ENCODE measurements around the gene XKR8. TPM values are rescaled to one million over a fixed set of nuclear protein-coding genes. Genes with fewer than 3 reads are reported as not detected.

XKR8 gene
- total RNA-seq, 1 experiment from 2014 or later: 17.2 TPM

DNA sequence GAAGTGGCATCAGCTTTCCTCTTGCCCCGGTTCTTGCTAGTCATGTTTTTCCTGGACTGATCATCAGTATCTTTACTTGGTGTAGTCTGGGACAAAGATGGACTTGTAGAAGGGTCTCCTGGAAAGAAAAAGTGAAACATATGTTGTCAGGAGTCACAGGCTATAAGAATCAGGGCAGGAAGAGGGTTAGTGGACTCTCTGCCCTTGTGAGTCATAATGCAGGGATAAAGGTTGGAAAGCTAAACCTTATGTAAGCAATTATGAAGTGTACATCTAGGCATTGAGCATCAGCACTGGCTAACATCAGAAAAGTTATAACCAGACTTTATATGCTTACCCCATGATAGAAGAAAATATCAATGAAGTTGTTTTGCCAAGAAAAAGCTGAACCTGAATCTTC is 51.2 kb downstream of the XKR8 start:
- H2AFZ ChIP-seq (ENCODE audit: low read length): no peak overlapping the region
- no peak overlapping the region for H3K9ac ChIP-seq (ENCODE audit: extremely low read depth, insufficient read length, low read length)
- no peaks in the 10 kb centered on the region for H3K23me2 ChIP-seq (ENCODE audit: insufficient read length, low read depth, low read length, poor library complexity, severe bottlenecking)
- H3K27ac Mint-ChIP-seq: no peak overlapping the region
- H3K27me3 ChIP-seq (ENCODE audit: insufficient read depth, low read length): no peaks in the 10 kb centered on the region
- no peak overlapping the region for H4K91ac ChIP-seq (ENCODE audit: insufficient read length, low read depth, low read length)
- no peaks in the 10 kb centered on the region for H3K79me2 ChIP-seq (ENCODE audit: insufficient read depth, low read length)
- H3K56ac ChIP-seq (ENCODE audit: insufficient read length, low read depth, low read length): no peak overlapping the region
- no peak overlapping the region for H2BK12ac ChIP-seq (ENCODE audit: insufficient read length, low read depth, low read length)
- H3K14ac ChIP-seq (ENCODE audit: insufficient read depth, low read length): no peak overlapping the region
- H4K8ac ChIP-seq (replicated peaks; ENCODE audit: insufficient read length, low read depth, low read length): no peak overlapping the region
- WGBS (ENCODE audit: extremely low coverage, insufficient read length, low lambda C conversion rate): no CpG with 5 or more reads among the region's 1 CpG
- no peak overlapping the region for H2BK120ac ChIP-seq (ENCODE audit: low read depth, low read length, poor library complexity, severe bottlenecking)
- H3K4me2 ChIP-seq (ENCODE audit: insufficient read depth, insufficient read length, low read length): no peak overlapping the region
- no peaks in the 10 kb centered on the region for H3K9me3 Mint-ChIP-seq
- H4K5ac ChIP-seq (ENCODE audit: insufficient read length, low read depth, low read length): no peak overlapping the region
- no peak overlapping the region for H2BK20ac ChIP-seq (ENCODE audit: low read depth, low read length, poor library complexity, severe bottlenecking)
- H2BK15ac ChIP-seq (ENCODE audit: low read depth, low read length): no peak overlapping the region
- no peaks in the 10 kb centered on the region for H3K4me1 ChIP-seq (ENCODE audit: insufficient read depth, low read length)
- H4K20me1 ChIP-seq (ENCODE audit: control insufficient read depth, insufficient read depth, insufficient read length): no peaks in the 10 kb centered on the region
- no peak overlapping the region for H2BK5ac ChIP-seq (ENCODE audit: insufficient read length, low read length)
- H3T11ph ChIP-seq (ENCODE audit: low read length): no peak overlapping the region
- peaks cover 10 to 41% (median 29%) of the 10 kb centered on the region in 3 experiments; a peak in 6 of 7 replicates for H3K36me3 Mint-ChIP-seq (ENCODE audit: insufficient read depth in 1 of 3, low read depth in 3 of 3)
- no peak overlapping the region for H3K18ac ChIP-seq (ENCODE audit: insufficient read length, low read depth, low read length)
- H3K23ac ChIP-seq (ENCODE audit: insufficient read length, low read depth, low read length): no peak overlapping the region
- no peak overlapping the region for H3K4me3 Mint-ChIP-seq
- no peaks in the 10 kb centered on the region for H3K27me3 Mint-ChIP-seq (ENCODE audit: low read depth)
- H3K4me1 Mint-ChIP-seq: no peaks in the 10 kb centered on the region
- no peak overlapping the region for H3K4ac ChIP-seq (ENCODE audit: low read depth, low read length)
- H3K79me1 ChIP-seq (ENCODE audit: insufficient read depth, low read depth, low read length, poor library complexity, severe bottlenecking): no peaks in the 10 kb centered on the region
- no peaks in the 10 kb centered on the region for H3K9me3 ChIP-seq (ENCODE audit: control insufficient read depth, low read depth, low read length)
- no peak for DNase-seq
- no peak overlapping the region for H2AK5ac ChIP-seq (ENCODE audit: insufficient read length, low read length)
- no peak overlapping the region for H3K27ac ChIP-seq (ENCODE audit: insufficient read length, low read depth, low read length)
- TF ChIP-seq, protein P1, sequence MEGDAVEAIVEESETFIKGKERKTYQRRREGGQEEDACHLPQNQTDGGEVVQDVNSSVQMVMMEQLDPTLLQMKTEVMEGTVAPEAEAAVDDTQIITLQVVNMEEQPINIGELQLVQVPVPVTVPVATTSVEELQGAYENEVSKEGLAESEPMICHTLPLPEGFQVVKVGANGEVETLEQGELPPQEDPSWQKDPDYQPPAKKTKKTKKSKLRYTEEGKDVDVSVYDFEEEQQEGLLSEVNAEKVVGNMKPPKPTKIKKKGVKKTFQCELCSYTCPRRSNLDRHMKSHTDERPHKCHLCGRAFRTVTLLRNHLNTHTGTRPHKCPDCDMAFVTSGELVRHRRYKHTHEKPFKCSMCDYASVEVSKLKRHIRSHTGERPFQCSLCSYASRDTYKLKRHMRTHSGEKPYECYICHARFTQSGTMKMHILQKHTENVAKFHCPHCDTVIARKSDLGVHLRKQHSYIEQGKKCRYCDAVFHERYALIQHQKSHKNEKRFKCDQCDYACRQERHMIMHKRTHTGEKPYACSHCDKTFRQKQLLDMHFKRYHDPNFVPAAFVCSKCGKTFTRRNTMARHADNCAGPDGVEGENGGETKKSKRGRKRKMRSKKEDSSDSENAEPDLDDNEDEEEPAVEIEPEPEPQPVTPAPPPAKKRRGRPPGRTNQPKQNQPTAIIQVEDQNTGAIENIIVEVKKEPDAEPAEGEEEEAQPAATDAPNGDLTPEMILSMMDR (conservative IDR thresholded peaks at IDR 0.05): no peak

Other genes with a start within 250 kb of the XKR8 start
- 10.6 and 12.3 TPM in 2 replicates for gene FAM76A, start 234.0 kb upstream of the XKR8 start, total RNA-seq (2021)
- 9.9 and 10.6 TPM in 2 replicates for gene STX12, start 186.8 kb upstream of the XKR8 start, total RNA-seq (2021)
- 58.8 and 59.9 TPM in 2 replicates for gene PPP1R8, start 129.2 kb upstream of the XKR8 start, total RNA-seq (2021)
- 17.2 and 18.7 TPM in 2 replicates for gene THEMIS2, start 87.4 kb upstream of the XKR8 start, total RNA-seq (2021)
- 81.4 and 83.5 TPM in 2 replicates for gene RPA2, start 45.4 kb upstream of the XKR8 start, total RNA-seq (2021)
- gene SMPDL3B, start 25.0 kb upstream of the XKR8 start, total RNA-seq (2021): 49.5 and 51.3 TPM in 2 replicates
- gene EYA3, start 128.6 kb downstream of the XKR8 start, total RNA-seq (2021): 30.0 and 32.7 TPM in 2 replicates
- 1.8 and 1.9 TPM in 2 replicates for gene PTAFR, start 216.7 kb downstream of the XKR8 start, total RNA-seq (2021)